Measurements from ENCODE around the gene MACO1. TPM values are rescaled to one million over a fixed set of nuclear protein-coding genes. Genes with fewer than 3 reads are reported as not detected.
A peak's percentile ranks its signal among the peaks of the same experiment; 100 is the strongest.

Gene MACO1
- total RNA-seq, 1 donor from 2014 or later = 85.4 TPM

GRCh38 chr1:25544819-25545218 lies 114.1 kb downstream of the MACO1 start:
- Mint-ChIP-seq H3K4me3 (ENCODE audit: unreplicated experiment) (peak overlapping the region; percentile 30), H3K27me3 (ENCODE audit: unreplicated experiment) (peaks cover 17% of the 10 kb centered on the region), H3K9me3 (ENCODE audit: unreplicated experiment) (peaks cover 2% of the 10 kb centered on the region), H3K4me1 (ENCODE audit: low read depth, unreplicated experiment) (peaks cover 8% of the 10 kb centered on the region), H3K27ac (ENCODE audit: unreplicated experiment) (no peak overlapping the region), H3K36me3 (ENCODE audit: unreplicated experiment) (no peaks in the 10 kb centered on the region)
- DNase-seq = no peak
- TF ChIP-seq CTCF (IDR thresholded peaks at IDR 0.05; ENCODE audit: partially characterized antibody, unreplicated experiment) = no peak

- Mint-ChIP-seq H3K27ac (ENCODE audit: unreplicated experiment) (no peak overlapping the region), H3K4me3 (ENCODE audit: unreplicated experiment) (no peak overlapping the region), H3K9me3 (ENCODE audit: unreplicated experiment) (peaks cover 2% of the 10 kb centered on the region), H3K27me3 (ENCODE audit: unreplicated experiment) (peaks cover 17% of the 10 kb centered on the region), H3K36me3 (ENCODE audit: unreplicated experiment) (no peaks in the 10 kb centered on the region), H3K4me1 (ENCODE audit: low read depth, unreplicated experiment) (peaks cover 16% of the 10 kb centered on the region)
- no peak for DNase-seq
- TF ChIP-seq CTCF (IDR thresholded peaks at IDR 0.05; ENCODE audit: partially characterized antibody, unreplicated experiment) = no peak
Observed at GRCh38 chr1:25545767-25546166, 115.1 kb downstream of the MACO1 start.

GRCh38 chr1:25546193-25546592 lies 115.5 kb downstream of the MACO1 start:
- no peaks in the 10 kb centered on the region for H3K9me3 Mint-ChIP-seq (ENCODE audit: unreplicated experiment)

GRCh38 chr1:25548601-25549000 lies 117.9 kb downstream of the MACO1 start:
- Mint-ChIP-seq H3K4me3 (ENCODE audit: unreplicated experiment) (no peak overlapping the region), H3K4me1 (ENCODE audit: low read depth, unreplicated experiment) (peaks cover 16% of the 10 kb centered on the region), H3K27ac (ENCODE audit: unreplicated experiment) (no peak overlapping the region), H3K9me3 (ENCODE audit: unreplicated experiment) (peaks cover 4% of the 10 kb centered on the region), H3K27me3 (ENCODE audit: unreplicated experiment) (peaks cover 13% of the 10 kb centered on the region), H3K36me3 (ENCODE audit: unreplicated experiment) (no peaks in the 10 kb centered on the region)
- no peak for DNase-seq
- no peak for TF ChIP-seq CTCF (IDR thresholded peaks at IDR 0.05; ENCODE audit: partially characterized antibody, unreplicated experiment)

More at GRCh38 chr1:25546193-25546592, 115.5 kb downstream of the MACO1 start:
- Mint-ChIP-seq H3K27me3 (ENCODE audit: unreplicated experiment) (peaks cover 13% of the 10 kb centered on the region), H3K4me1 (ENCODE audit: low read depth, unreplicated experiment) (peaks cover 16% of the 10 kb centered on the region), H3K36me3 (ENCODE audit: unreplicated experiment) (no peaks in the 10 kb centered on the region), H3K4me3 (ENCODE audit: unreplicated experiment) (no peak overlapping the region), H3K27ac (ENCODE audit: unreplicated experiment) (no peak overlapping the region)
- TF ChIP-seq CTCF (IDR thresholded peaks at IDR 0.05; ENCODE audit: partially characterized antibody, unreplicated experiment) = no peak
- DNase-seq = no peak

GRCh38 chr1:25549273-25550154 lies 118.8 kb downstream of the MACO1 start:
- Mint-ChIP-seq H3K4me3 (ENCODE audit: unreplicated experiment) (no peak overlapping the region), H3K36me3 (ENCODE audit: unreplicated experiment) (no peaks in the 10 kb centered on the region), H3K27ac (ENCODE audit: unreplicated experiment) (peak overlapping the region; percentile 57), H3K9me3 (ENCODE audit: unreplicated experiment) (peaks cover 4% of the 10 kb centered on the region), H3K27me3 (ENCODE audit: unreplicated experiment) (peaks cover 14% of the 10 kb centered on the region), H3K4me1 (ENCODE audit: low read depth, unreplicated experiment) (peaks cover 16% of the 10 kb centered on the region)
- no peak for DNase-seq
- TF ChIP-seq CTCF (IDR thresholded peaks at IDR 0.05; ENCODE audit: partially characterized antibody, unreplicated experiment) = no peak
